ENCODE data around the gene AGPAT1.
"Not testable (repeated sequence)": the region's sequence is repeated elsewhere in the genome, so short reads cannot be mapped to it uniquely, and the experiment has no call there.

Gene AGPAT1

GRCh38 chr6:32186151-32186840, 10.4 kb upstream of the AGPAT1 start:
- H3K36me3 ChIP-seq (ENCODE audit: control insufficient read depth in 1 of 2, insufficient read depth in 2 of 2, low read length in 2 of 2): peaks cover 12 to 36% of the 10 kb centered on the region in 2 donors
- peak overlapping the region in 1 of 2 donors; percentile 39 for H3K9ac ChIP-seq (ENCODE audit: low read depth in 1 of 2, low read length in 2 of 2)
- H3K27me3 ChIP-seq (ENCODE audit: control insufficient read depth in 1 of 2, insufficient read depth in 2 of 2, low read length in 2 of 2); H3K4me3 ChIP-seq (ENCODE audit: low read depth in 1 of 2, low read length in 2 of 2); H3K9me3 ChIP-seq (ENCODE audit: control insufficient read depth in 1 of 2, low read length in 2 of 2): not testable (repeated sequence)
- H3K27ac ChIP-seq (ENCODE audit: low read depth, low read length): peak overlapping the region; percentile 32
- H3K4me1 ChIP-seq (ENCODE audit: control insufficient read depth in 1 of 2, insufficient read depth in 2 of 2, low read length in 2 of 2): peaks cover 33 to 48% of the 10 kb centered on the region in 2 donors

DNA sequence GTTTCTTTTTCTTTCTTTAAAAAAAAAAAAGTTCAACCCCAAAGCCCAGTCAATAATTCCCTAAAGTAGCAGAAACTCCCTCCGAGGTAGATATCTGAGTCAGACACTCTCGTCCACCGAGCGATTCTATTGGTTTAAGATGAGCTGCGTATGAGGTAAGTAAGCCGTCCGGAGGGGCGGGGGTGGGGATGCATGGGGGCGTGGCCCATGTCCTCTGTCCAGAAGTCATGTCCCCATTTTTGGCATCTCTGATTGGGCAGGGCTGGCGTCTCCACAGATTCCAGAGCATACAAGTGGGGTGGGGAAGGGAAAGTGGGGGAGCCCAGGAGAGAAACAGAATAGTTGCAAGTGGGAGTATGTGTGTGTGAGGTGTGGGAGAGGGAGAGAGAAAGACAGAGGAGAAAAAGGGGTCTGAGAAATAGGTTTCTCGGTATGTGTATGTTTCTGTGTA, 9.8 kb upstream of the AGPAT1 start:
- Histone ChIP-seq H3K36me3 (ENCODE audit: control insufficient read depth in 1 of 2, insufficient read depth in 2 of 2, low read length in 2 of 2) (peaks cover 18 to 41% of the 10 kb centered on the region in 2 donors), H3K4me1 (ENCODE audit: control insufficient read depth in 1 of 2, insufficient read depth in 2 of 2, low read length in 2 of 2) (peaks cover 31 to 42% of the 10 kb centered on the region in 2 donors), H3K9ac (ENCODE audit: low read depth in 1 of 2, low read length in 2 of 2) (peak overlapping the region in 1 of 2 donors; percentile 39), H3K27ac (ENCODE audit: low read depth, low read length) (peak overlapping the region; percentile 32)
- not testable (repeated sequence) for H3K4me3 ChIP-seq (ENCODE audit: low read depth in 1 of 2, low read length in 2 of 2); H3K27me3 ChIP-seq (ENCODE audit: control insufficient read depth in 1 of 2, insufficient read depth in 2 of 2, low read length in 2 of 2); H3K9me3 ChIP-seq (ENCODE audit: control insufficient read depth in 1 of 2, low read length in 2 of 2)

- Histone ChIP-seq H3K27me3 (ENCODE audit: control insufficient read depth in 1 of 2, insufficient read depth in 2 of 2, low read length in 2 of 2) (no peaks in the 10 kb centered on the region), H3K9ac (ENCODE audit: low read depth in 1 of 2, low read length in 2 of 2) (peak within 1 kb of the TSS in 1 of 2 donors; percentile 24), H3K4me3 (ENCODE audit: low read depth in 1 of 2, low read length in 2 of 2) (no peak within 1 kb of the TSS), H3K9me3 (ENCODE audit: control insufficient read depth in 1 of 2, low read length in 2 of 2) (no peaks in the 10 kb centered on the region), H3K27ac (ENCODE audit: low read depth, low read length) (no peak within 1 kb of the TSS), H3K4me1 (ENCODE audit: control insufficient read depth in 1 of 2, insufficient read depth in 2 of 2, low read length in 2 of 2) (peaks cover 39 to 44% of the 10 kb centered on the region in 2 donors), H3K36me3 (ENCODE audit: control insufficient read depth in 1 of 2, insufficient read depth in 2 of 2, low read length in 2 of 2) (peaks cover 18 to 47% of the 10 kb centered on the region in 2 donors)
Observed at GRCh38 chr6:32184084-32184640, 8.3 kb upstream of the AGPAT1 start, which contains the start of gene AGER. AGER (minus strand) TSS chr6:32184253; CDS start chr6:32184222, 31 bp downstream.

DNA sequence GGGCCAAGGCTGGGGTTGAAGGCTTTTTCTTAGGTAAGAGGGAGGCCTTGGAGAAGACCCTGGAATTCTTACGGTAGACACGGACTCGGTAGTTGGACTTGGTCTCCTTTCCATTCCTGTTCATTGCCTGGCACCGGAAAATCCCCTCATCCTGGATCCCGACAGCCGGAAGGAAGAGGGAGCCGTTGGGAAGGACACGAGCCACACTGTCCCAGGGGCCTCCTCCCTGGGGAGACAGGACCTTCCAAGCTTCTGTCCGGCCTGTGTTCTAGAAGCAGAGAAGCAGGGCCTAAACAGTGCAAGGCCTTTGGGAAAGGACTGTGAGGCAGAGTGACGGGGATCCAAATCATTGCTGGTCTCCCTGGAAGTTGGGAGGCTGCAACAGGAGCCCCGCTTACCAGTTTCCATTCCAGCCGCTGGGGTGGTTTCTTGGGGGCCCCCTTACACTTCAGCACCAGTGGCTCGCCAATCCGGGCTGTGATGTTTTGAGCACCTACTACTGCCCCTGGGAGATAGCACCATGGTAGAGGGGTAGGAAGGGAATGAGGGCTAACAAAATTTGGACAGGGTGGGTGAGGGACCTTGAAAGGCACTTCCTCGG, 7.7 kb upstream of the AGPAT1 start:
- Histone ChIP-seq H3K9me3 (ENCODE audit: control insufficient read depth in 1 of 2, low read length in 2 of 2) (no peaks in the 10 kb centered on the region), H3K36me3 (ENCODE audit: control insufficient read depth in 1 of 2, insufficient read depth in 2 of 2, low read length in 2 of 2) (peaks cover 18 to 47% of the 10 kb centered on the region in 2 donors), H3K27ac (ENCODE audit: low read depth, low read length) (no peak overlapping the region), H3K4me1 (ENCODE audit: control insufficient read depth in 1 of 2, insufficient read depth in 2 of 2, low read length in 2 of 2) (peaks cover 36 to 44% of the 10 kb centered on the region in 2 donors), H3K4me3 (ENCODE audit: low read depth in 1 of 2, low read length in 2 of 2) (no peak overlapping the region), H3K27me3 (ENCODE audit: control insufficient read depth in 1 of 2, insufficient read depth in 2 of 2, low read length in 2 of 2) (no peaks in the 10 kb centered on the region), H3K9ac (ENCODE audit: low read depth in 1 of 2, low read length in 2 of 2) (peak overlapping the region in 1 of 2 donors; percentile 24)

GRCh38 chr6:32183030-32183429, 7.1 kb upstream of the AGPAT1 start:
- peaks cover 31 to 39% of the 10 kb centered on the region in 2 donors for H3K4me1 ChIP-seq (ENCODE audit: control insufficient read depth in 1 of 2, insufficient read depth in 2 of 2, low read length in 2 of 2)
- no peaks in the 10 kb centered on the region for H3K9me3 ChIP-seq (ENCODE audit: control insufficient read depth in 1 of 2, low read length in 2 of 2)
- no peak overlapping the region for H3K9ac ChIP-seq (ENCODE audit: low read depth in 1 of 2, low read length in 2 of 2)
- no peak overlapping the region for H3K4me3 ChIP-seq (ENCODE audit: low read depth in 1 of 2, low read length in 2 of 2)
- H3K27me3 ChIP-seq (ENCODE audit: control insufficient read depth in 1 of 2, insufficient read depth in 2 of 2, low read length in 2 of 2): no peaks in the 10 kb centered on the region
- peaks cover 18 to 47% of the 10 kb centered on the region in 2 donors for H3K36me3 ChIP-seq (ENCODE audit: control insufficient read depth in 1 of 2, insufficient read depth in 2 of 2, low read length in 2 of 2)
- H3K27ac ChIP-seq (ENCODE audit: low read depth, low read length): no peak overlapping the region

DNA sequence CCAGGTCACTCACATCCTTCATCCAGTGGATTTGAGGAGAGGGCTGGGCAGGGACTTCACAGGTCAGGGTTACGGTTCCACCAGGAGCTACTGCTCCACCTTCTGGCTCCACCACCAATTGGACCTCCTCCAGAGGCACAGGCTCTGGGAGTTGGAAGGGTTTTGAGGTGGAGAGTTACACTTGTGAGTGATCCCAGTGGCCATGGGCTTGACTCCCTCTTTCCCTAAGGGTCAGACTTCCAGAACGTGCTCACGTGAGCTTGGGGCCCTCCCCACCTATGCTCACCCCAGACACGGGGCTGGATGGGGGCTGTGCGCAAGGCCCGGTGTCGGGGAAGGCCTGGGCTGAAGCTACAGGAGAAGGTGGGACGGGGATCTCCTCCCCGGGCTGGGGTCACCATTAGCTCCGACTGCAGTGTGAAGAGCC, 6.7 kb upstream of the AGPAT1 start:
- H3K27ac ChIP-seq (ENCODE audit: low read depth, low read length): no peak overlapping the region
- no peak overlapping the region for H3K9ac ChIP-seq (ENCODE audit: low read depth in 1 of 2, low read length in 2 of 2)
- H3K9me3 ChIP-seq (ENCODE audit: control insufficient read depth in 1 of 2, low read length in 2 of 2): no peaks in the 10 kb centered on the region
- peaks cover 27 to 35% of the 10 kb centered on the region in 2 donors for H3K4me1 ChIP-seq (ENCODE audit: control insufficient read depth in 1 of 2, insufficient read depth in 2 of 2, low read length in 2 of 2)
- H3K36me3 ChIP-seq (ENCODE audit: control insufficient read depth in 1 of 2, insufficient read depth in 2 of 2, low read length in 2 of 2): peaks cover 18 to 43% of the 10 kb centered on the region in 2 donors
- no peak overlapping the region for H3K4me3 ChIP-seq (ENCODE audit: low read depth in 1 of 2, low read length in 2 of 2)
- no peaks in the 10 kb centered on the region for H3K27me3 ChIP-seq (ENCODE audit: control insufficient read depth in 1 of 2, insufficient read depth in 2 of 2, low read length in 2 of 2)

GRCh38 chr6:32181915-32182529, 6.1 kb upstream of the AGPAT1 start:
- H3K4me1 ChIP-seq (ENCODE audit: control insufficient read depth in 1 of 2, insufficient read depth in 2 of 2, low read length in 2 of 2): peaks cover 24 to 33% of the 10 kb centered on the region in 2 donors
- H3K9ac ChIP-seq (ENCODE audit: low read depth in 1 of 2, low read length in 2 of 2): no peak overlapping the region
- H3K27ac ChIP-seq (ENCODE audit: low read depth, low read length): no peak overlapping the region

DNA sequence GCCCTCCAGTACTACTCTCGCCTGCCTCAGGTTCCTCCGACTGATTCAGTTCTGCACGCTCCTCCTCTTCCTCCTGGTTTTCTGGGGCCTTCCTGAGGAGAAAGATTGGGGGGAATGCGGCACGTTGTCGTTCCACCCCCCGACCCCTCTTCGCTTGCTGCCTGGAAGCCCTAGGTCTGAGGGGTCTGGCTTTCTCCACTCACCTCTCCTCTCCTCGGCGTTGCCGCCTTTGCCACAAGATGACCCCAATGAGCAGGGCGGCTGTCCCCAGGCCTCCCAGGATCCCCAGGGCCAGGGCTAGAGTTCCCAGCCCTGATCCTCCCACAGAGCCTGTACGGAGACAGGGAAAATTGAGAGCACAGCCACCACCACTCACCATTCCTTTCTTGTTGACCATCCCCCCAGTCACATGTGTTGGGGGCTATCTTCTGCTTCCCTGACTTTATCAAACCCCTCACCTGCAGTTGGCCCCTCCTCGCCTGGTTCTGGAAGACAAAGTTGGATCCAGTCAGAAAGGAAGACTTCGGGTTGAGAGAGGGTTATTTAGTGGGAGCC, 5.3 kb upstream of the AGPAT1 start:
- no peak overlapping the region for H3K4me3 ChIP-seq (ENCODE audit: low read depth in 1 of 2, low read length in 2 of 2)
- no peak overlapping the region for H3K27ac ChIP-seq (ENCODE audit: low read depth, low read length)
- no peaks in the 10 kb centered on the region for H3K9me3 ChIP-seq (ENCODE audit: control insufficient read depth in 1 of 2, low read length in 2 of 2)
- no peak overlapping the region for H3K9ac ChIP-seq (ENCODE audit: low read depth in 1 of 2, low read length in 2 of 2)
- no peaks in the 10 kb centered on the region for H3K27me3 ChIP-seq (ENCODE audit: control insufficient read depth in 1 of 2, insufficient read depth in 2 of 2, low read length in 2 of 2)
- H3K36me3 ChIP-seq (ENCODE audit: control insufficient read depth in 1 of 2, insufficient read depth in 2 of 2, low read length in 2 of 2): peaks cover 11 to 29% of the 10 kb centered on the region in 2 donors
- peaks cover 29 to 36% of the 10 kb centered on the region in 2 donors for H3K4me1 ChIP-seq (ENCODE audit: control insufficient read depth in 1 of 2, insufficient read depth in 2 of 2, low read length in 2 of 2)

More at GRCh38 chr6:32181915-32182529, 6.1 kb upstream of the AGPAT1 start:
- Histone ChIP-seq H3K27me3 (ENCODE audit: control insufficient read depth in 1 of 2, insufficient read depth in 2 of 2, low read length in 2 of 2) (no peaks in the 10 kb centered on the region), H3K9me3 (ENCODE audit: control insufficient read depth in 1 of 2, low read length in 2 of 2) (no peaks in the 10 kb centered on the region), H3K36me3 (ENCODE audit: control insufficient read depth in 1 of 2, insufficient read depth in 2 of 2, low read length in 2 of 2) (peaks cover 18 to 37% of the 10 kb centered on the region in 2 donors), H3K4me3 (ENCODE audit: low read depth in 1 of 2, low read length in 2 of 2) (no peak overlapping the region)

GRCh38 chr6:32179766-32180405, 4.0 kb upstream of the AGPAT1 start:
- H3K27me3 ChIP-seq (ENCODE audit: control insufficient read depth in 1 of 2, insufficient read depth in 2 of 2, low read length in 2 of 2): no peaks in the 10 kb centered on the region
- H3K9me3 ChIP-seq (ENCODE audit: control insufficient read depth in 1 of 2, low read length in 2 of 2): no peaks in the 10 kb centered on the region
- peaks cover 35 to 45% of the 10 kb centered on the region in 2 donors for H3K4me1 ChIP-seq (ENCODE audit: control insufficient read depth in 1 of 2, insufficient read depth in 2 of 2, low read length in 2 of 2)
- peak overlapping the region; percentile 81 to 95 for H3K9ac ChIP-seq (ENCODE audit: low read depth in 1 of 2, low read length in 2 of 2)
- peaks cover 11 to 29% of the 10 kb centered on the region in 2 donors for H3K36me3 ChIP-seq (ENCODE audit: control insufficient read depth in 1 of 2, insufficient read depth in 2 of 2, low read length in 2 of 2)
- no peak overlapping the region for H3K27ac ChIP-seq (ENCODE audit: low read depth, low read length)
- peak overlapping the region; percentile 85 to 98 for H3K4me3 ChIP-seq (ENCODE audit: low read depth in 1 of 2, low read length in 2 of 2)
